HG03097 (cell line): ENCODE results near the gene USP7.
"Not testable (repeated sequence)": the region's sequence is repeated elsewhere in the genome, so short reads cannot be mapped to it uniquely, and the experiment has no call there.

Experiments used
- ATAC-seq: cut with Tn5 transposase; IDR thresholded peaks from one replicate; pipeline ENCODE4 v1.9.1; 2021; ENCODE audit not compliant: unreplicated experiment, low FRiP score

USP7 gene

DNA sequence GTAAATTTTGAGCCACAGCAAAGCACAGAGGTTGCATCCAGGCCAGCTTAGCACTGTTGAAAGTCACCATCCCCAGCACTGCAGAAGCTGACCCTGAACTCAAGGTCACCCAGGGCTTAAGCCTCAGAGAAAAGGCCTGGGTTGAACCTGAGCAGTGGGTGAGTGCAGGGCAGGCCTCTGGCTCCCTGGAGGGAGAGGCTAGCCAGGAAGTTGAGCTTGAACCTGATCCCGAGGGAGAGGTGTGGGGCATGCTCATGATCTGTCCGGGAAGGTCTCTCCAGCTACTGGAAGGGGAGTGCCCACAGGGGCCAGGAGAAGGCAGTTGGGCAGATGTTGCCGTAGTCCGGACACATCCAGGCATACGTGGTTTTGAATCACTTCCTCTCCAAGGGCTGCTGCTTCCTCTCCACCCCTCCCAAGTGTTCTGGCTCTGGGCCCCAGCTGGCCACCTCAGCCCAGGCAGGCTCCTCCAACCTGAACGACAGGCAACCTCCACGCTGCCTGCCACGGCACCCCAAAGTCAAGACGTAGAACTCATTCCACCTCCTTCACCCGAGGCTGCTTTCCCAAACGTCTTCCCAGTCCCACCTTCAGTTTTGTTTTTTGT is 113.3 kb downstream of the USP7 start:
- ATAC-seq = no peak

DNA sequence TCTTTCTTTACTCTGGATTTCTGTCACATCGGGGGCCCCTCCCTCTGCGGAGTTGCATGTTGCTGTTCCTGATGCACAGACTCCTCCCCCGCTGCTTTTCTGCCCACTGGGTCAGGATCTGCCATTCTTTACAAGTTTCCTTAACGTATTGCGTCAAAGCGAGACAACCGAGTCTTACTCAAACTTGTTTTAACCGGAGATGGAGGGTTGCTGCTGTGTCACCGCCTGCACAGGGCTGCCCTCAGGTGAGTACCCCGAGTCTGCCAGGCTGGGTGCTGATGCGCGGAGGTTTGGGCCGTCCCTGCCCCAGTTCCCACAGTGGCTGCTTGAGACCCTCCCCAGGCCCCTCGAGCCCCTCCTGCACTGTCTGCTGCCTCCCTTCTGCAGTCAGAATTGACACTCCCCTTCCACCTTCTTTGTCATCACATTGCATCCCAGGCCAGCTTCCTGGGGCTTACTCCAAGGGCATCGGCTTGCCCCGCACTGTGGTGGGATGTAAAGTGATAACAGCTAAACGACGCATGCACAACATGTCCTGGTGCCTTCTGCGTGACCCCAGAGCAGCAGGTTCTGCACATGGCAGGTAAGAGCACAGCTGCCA is 114.2 kb downstream of the USP7 start:
- ATAC-seq = no peak

DNA sequence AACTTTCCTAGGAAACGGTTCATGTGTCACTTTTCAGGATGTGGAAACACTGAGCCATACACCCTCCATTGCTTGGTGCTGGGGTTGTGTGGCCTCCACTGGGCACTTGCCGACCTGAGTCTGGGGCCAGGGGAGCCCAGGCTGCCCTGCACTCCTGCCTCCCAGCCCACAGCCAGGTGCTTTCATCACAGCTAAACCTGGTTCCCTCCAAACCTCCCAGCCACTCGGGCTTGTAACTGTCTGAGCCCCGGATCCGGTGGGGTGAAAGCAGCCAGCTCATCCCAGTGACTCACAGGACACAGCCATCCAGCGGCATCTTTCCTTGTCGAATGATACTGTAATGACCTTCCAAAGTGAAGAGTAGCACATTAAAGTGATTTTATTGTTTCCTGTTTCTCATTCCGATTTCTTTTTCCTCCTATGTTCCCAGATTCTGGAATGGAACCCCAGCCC is 114.7 kb downstream of the USP7 start:
- no peak for ATAC-seq

DNA sequence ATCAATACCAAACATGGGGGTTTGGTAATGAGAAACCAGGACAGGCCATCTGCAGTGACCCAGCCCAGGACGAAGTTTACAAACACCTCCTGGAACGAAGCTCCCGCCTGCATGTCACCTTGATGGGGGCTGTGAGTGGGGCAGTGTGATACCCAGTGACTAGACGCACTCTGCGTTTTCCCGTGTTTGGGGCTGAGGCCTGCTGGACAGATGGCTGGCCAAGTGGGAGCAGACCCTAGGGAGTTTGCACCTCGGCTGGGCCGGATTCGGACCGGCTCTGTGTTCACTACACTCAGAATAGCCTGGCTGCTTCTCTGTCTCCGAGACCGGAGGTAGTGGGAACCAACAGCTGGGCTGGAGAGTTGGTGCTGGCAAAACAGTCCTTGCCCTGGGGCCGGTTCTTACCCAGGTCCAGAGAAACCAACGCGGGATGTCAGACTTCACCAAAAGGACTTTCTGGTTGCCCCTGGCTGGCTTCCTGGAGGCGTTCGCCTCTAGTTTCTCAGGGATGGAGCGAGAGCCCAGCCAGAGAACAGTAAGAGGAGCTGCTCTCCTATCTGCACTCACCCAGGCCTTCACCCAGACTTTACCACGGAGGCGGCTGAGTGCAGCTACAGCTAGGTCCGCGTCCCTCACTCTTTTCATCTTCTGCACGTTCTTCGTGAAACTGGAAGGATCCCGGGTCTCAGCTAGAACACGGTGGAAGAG is 115.3 kb downstream of the USP7 start:
- ATAC-seq = no peak

DNA sequence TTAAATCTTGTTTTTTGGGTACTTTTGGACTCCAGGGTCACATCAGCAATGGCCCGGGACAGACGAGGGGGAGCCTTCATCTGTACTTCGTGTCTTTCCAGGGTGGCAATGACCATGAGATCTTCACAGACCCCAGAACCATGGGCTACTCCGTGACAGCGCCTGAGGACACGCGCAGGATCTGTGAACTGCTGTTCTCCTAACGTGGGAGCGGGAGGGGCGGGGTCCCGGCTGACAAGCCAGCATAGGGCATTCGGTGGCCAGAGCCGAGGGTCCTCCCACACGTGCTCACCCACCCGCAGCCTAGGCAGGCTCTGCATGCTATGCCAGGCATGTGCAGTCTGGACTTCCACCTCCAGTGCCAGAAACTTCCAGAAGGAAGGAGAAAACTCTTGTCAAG is 116.1 kb downstream of the USP7 start:
- ATAC-seq = no peak

DNA sequence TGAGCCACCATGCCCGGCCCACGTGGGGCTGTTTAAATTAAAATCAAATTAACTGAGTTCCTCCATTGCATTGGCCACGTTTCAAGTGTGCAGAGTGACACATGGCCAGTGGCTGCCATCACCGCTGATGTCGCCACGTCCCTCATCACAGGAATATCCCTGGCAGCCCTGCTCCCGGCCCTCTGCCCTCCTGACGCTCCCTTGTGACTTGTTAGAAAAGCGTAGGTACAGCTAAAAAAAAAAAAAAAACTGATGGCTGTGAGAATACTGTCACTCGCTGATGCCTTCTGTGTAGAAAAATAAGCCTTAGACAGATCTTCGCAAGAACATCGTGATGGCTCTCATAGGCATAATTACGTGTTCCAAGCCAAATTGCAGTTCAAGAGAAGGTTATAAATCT is 116.6 kb downstream of the USP7 start:
- ATAC-seq = no peak

DNA sequence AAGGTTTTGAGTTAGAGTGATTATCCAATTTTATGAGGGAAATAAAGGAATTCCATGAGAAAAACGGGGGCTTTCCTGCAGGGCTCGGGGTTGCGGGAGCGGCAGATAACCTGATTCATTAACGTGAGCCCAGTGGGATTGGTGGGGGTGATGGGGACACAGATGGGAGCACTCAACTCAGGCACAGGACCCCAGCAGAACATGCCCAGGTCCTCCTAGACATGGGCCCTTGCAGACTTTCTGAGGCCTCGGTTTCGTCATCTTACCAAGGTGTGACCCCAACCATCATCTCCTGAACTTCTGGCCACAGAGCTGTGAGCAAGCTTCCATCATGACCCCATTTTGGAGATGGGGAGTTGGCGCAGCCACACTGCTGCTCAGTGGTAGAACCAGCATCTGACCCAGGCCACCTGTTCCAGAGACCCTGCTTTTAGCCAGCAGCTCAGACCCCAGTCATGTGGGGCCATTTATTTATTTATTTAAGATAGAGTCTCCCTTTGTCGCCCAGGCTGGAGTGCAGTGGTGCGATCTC is 117.2 kb downstream of the USP7 start:
- no peak for ATAC-seq

DNA sequence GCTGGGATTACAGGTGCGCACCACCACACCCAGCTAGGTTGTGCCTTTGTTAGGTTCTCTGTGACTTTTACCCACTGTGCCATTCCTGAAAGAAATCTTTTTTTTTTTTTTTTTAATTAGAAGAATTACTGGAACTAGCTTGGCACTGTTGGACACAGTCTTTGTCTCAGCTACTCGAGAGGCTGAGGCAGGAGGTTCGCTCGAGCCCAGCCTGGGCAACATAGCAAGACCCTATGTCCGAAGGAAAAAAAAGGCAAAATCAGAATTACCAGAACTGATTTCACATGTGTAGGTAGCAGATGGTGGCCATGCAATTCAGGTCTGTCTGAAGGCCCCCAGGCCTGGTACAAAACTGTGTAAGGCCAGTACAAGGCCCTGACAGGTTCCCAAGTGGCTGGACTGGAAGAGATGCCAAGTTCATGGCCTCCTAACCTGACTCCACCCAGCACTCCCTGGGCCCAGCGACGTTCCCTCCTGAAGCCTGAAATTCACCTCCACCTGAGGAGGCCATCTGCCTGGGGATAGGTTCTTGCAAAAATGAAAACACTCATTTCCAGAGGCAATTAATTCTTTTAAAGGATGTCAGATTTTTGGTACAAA is 117.9 kb downstream of the USP7 start:
- no peak for ATAC-seq

DNA sequence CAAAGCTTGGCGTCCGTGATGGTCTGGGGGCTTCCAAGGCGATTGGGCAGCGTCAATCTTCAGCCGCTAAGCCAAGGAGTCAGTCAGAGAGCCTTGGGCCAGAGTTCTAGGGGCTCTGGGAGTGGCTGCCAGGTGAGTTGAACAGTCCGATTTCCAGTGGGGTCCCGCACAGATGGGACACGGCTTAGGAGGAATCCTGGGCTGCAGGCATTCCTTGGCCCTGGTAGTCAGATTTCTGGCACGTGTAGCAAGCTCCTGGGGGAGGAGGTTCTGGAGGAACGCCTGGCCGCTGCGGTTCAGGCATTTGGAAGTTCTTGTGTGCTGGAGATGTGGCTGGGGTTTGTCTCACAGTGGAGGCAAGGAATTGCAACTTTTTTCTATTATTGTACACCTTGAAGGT is 120.4 kb downstream of the USP7 start:
- not testable (repeated sequence) for ATAC-seq
